WI38 (cell line): ENCODE measurements around the gene LPP.

Source experiments
- H3K4me3 ChIP-seq: 2 replicates; pipeline ENCODE4 v1.5.1; 2011; ENCODE audit warnings: low read depth, mild to moderate bottlenecking, control low read depth, low read length
- CTCF ChIP-seq: IDR thresholded peaks from 2 replicates; pipeline ENCODE4 v1.5.1; 2012; ENCODE audit warnings: low read depth, mild to moderate bottlenecking, control low read depth, low read length

LPP gene

GRCh38 chr3:188939814-188940572 lies 786.0 kb downstream of the LPP start:
- no peak for TF ChIP-seq CTCF
- H3K4me3 ChIP-seq: no peak overlapping the region
